OCI-LY7 (cell line): Measurements from ENCODE around the gene BMAL1.

Experiments
- EZH2phosphoT487 ChIP-seq: fragments of 200-600 bp; sonication (generic); IDR thresholded peaks from 2 replicates; pipeline ENCODE4 v1.6.1; 2018; ENCODE audit warnings: low read depth, borderline replicate concordance, mild to moderate bottlenecking, mixed run types, antibody characterized with exemption, low read length, moderate library complexity, mixed read lengths
- TF ChIP-seq, protein P1 (sequence below): fragments of 200-600 bp; sonication (generic); conservative IDR thresholded peaks from 2 replicates; pipeline ENCODE4 v1.5.1; 2014; ENCODE audit warnings: mild to moderate bottlenecking, antibody characterized with exemption, low read length, moderate library complexity, mixed read lengths

DNA sequence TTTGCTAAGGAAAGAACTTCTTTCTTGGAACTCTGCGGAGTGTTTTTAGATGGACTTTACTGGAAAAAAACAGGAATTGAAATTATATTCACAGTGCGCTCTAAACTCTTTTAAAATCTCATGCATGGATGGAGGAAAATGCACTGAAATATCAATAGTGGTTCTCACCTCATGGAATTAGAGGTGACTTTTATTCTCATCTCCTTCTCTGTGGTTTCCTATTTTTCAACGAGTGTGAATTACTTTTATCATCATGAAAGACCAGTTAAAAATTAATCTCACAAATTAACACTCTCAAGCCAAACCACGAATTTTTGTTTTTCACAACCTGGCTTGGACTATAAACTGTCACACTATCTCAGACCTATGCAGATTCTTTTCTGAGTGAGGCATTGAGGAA lies 16.6 kb downstream of the BMAL1 start:
- TF ChIP-seq, protein P1, sequence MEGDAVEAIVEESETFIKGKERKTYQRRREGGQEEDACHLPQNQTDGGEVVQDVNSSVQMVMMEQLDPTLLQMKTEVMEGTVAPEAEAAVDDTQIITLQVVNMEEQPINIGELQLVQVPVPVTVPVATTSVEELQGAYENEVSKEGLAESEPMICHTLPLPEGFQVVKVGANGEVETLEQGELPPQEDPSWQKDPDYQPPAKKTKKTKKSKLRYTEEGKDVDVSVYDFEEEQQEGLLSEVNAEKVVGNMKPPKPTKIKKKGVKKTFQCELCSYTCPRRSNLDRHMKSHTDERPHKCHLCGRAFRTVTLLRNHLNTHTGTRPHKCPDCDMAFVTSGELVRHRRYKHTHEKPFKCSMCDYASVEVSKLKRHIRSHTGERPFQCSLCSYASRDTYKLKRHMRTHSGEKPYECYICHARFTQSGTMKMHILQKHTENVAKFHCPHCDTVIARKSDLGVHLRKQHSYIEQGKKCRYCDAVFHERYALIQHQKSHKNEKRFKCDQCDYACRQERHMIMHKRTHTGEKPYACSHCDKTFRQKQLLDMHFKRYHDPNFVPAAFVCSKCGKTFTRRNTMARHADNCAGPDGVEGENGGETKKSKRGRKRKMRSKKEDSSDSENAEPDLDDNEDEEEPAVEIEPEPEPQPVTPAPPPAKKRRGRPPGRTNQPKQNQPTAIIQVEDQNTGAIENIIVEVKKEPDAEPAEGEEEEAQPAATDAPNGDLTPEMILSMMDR, result no peak
- TF ChIP-seq EZH2phosphoT487, result no peak
